H1 (cell line): ENCODE measurements around the gene PCGF6. TPM values are rescaled to one million over a fixed set of nuclear protein-coding genes. Genes with fewer than 3 reads are reported as not detected.
A peak's percentile ranks its signal among the peaks of the same experiment; 100 is the strongest.

Source experiments
- CTCF ChIA-PET: fragments of 300-600 bp; sonication (Branson Sonifier 250); formaldehyde crosslinking; loops from one replicate; lab custom pipeline; 2021; ENCODE audit not compliant: partially characterized antibody; lab: Charles Lee
- POLR2A ChIA-PET: fragments of 300-600 bp; sonication (Branson Sonifier 250); formaldehyde crosslinking; loops from one replicate; lab custom pipeline; 2021; ENCODE audit warnings: inconsistent platforms; ENCODE audit not compliant: partially characterized antibody; lab: Charles Lee
- DNase-seq, 2 experiments: peaks; one replicate each; pipeline versions ENCODE4 v3.0.0 to v3.0.0-alpha.2; 2010 to 2022; ENCODE audit warnings: low spot score in 2 of 2, low read depth in 1 of 2, mixed read lengths in 1 of 2
- FAIRE-seq: peaks from 2 replicates; lab custom pipeline; 2011; peaks lifted over from hg19 to GRCh38; lab: Jason Lieb, UNC
- H2AFZ ChIP-seq: 2 replicates; pipeline ENCODE4 v1.8.1; 2012; ENCODE audit warnings: low read length, inconsistent platforms
- H2AK5ac ChIP-seq: 2 replicates; pipeline ENCODE4 v1.6.1; 2013; ENCODE audit warnings: low read depth, low read length
- H2BK120ac ChIP-seq: replicated peaks from 2 replicates; pipeline ENCODE3; 2013; ENCODE audit warnings: low read depth, low read length, inconsistent platforms
- H2BK12ac ChIP-seq: 2 replicates; pipeline ENCODE4 v1.6.1; 2013; ENCODE audit warnings: low read depth, low read length
- H2BK15ac ChIP-seq: 2 replicates; pipeline ENCODE4 v1.6.1; 2013; ENCODE audit warnings: low read length
- H2BK20ac ChIP-seq: 2 replicates; pipeline ENCODE4 v1.6.1; 2013; ENCODE audit warnings: low read length
- H2BK5ac ChIP-seq: 2 replicates; pipeline ENCODE4 v1.6.1; 2013; ENCODE audit warnings: low read depth, low read length
- H3K14ac ChIP-seq: 2 replicates; pipeline ENCODE4 v1.6.1; 2013; ENCODE audit warnings: inconsistent platforms; ENCODE audit not compliant: insufficient read length
- H3K18ac ChIP-seq: 2 replicates; pipeline ENCODE4 v1.6.1; 2013; ENCODE audit warnings: low read length; ENCODE audit errors: extremely low read depth
- H3K23ac ChIP-seq: 2 replicates; pipeline ENCODE4 v1.6.1; 2013; ENCODE audit warnings: inconsistent platforms; ENCODE audit not compliant: insufficient read length
- H3K23me2 ChIP-seq: 2 replicates; pipeline ENCODE4 v1.6.1; 2013; ENCODE audit warnings: low read depth, low read length
- H3K27ac ChIP-seq: 2 replicates; pipeline ENCODE4 v1.6.1; 2011; ENCODE audit warnings: low read depth, low read length, inconsistent platforms
- H3K27me3 ChIP-seq, 4 experiments: replicated peaks in 1 of 4; 1 replicate in 1 of 4; 2 replicates in 3 of 4; pipeline versions ENCODE4 v1.6.1 to v1.8.1; 2011 to 2013; ENCODE audit warnings: low read length in 3 of 4, mild to moderate bottlenecking in 3 of 4, inconsistent platforms in 2 of 4, mixed read lengths in 2 of 4, moderate library complexity in 1 of 4; ENCODE audit not compliant: control insufficient read depth in 3 of 4, insufficient read depth in 3 of 4; ENCODE audit errors: extremely low read depth in 1 of 4
- H3K36me3 ChIP-seq, 4 experiments: 2 replicates each; pipeline versions ENCODE4 v1.6.1 to v1.8.1; 2011 to 2013; ENCODE audit warnings: mild to moderate bottlenecking in 4 of 4, low read length in 3 of 4, moderate library complexity in 2 of 4, control low read depth in 1 of 4, inconsistent platforms in 1 of 4; ENCODE audit not compliant: insufficient read depth in 4 of 4, control insufficient read depth in 2 of 4
- H3K4ac ChIP-seq: replicated peaks from 2 replicates; pipeline ENCODE3; 2013; ENCODE audit warnings: low read length, low read depth, mixed read lengths, inconsistent platforms; ENCODE audit not compliant: insufficient read length
- H3K4me1 ChIP-seq, 4 experiments: replicated peaks in 1 of 4; 1 replicate in 1 of 4; 2 replicates in 3 of 4; pipeline versions ENCODE4 v1.6.1 to v1.8.1; 2011 to 2013; ENCODE audit warnings: low read length in 3 of 4, inconsistent platforms in 2 of 4, mixed read lengths in 1 of 4; ENCODE audit not compliant: insufficient read depth in 4 of 4, control insufficient read depth in 3 of 4
- H3K4me2 ChIP-seq, 2 experiments: 2 replicates each; pipeline versions ENCODE4 v1.6.1 to v1.8.1; 2011 to 2013; ENCODE audit warnings: low read depth in 2 of 2, low read length in 2 of 2, control low read depth in 1 of 2, inconsistent platforms in 1 of 2, mild to moderate bottlenecking in 1 of 2; ENCODE audit not compliant: insufficient read depth in 1 of 2
- H3K4me3 ChIP-seq, 4 experiments: fragments of 200-600, 300-600 bp in 1 of 4; sonication (generic), shearing (Covaris generic), sonication (Bioruptor Twin) in 1 of 4; 2 replicates each; pipeline versions ENCODE4 v1.5.1 to v1.8.1; 2011 to 2016; ENCODE audit warnings: low read length in 4 of 4, low read depth in 3 of 4, control low read depth in 2 of 4, inconsistent platforms in 2 of 4, mild to moderate bottlenecking in 2 of 4, mixed read lengths in 1 of 4, moderate library complexity in 1 of 4; ENCODE audit not compliant: insufficient read depth in 2 of 4; ENCODE audit errors: extremely low read depth in 1 of 4
- H3K56ac ChIP-seq: replicated peaks from 2 replicates; pipeline ENCODE3; 2013; ENCODE audit warnings: low read depth, mild to moderate bottlenecking, mixed read lengths, low read length, inconsistent platforms; ENCODE audit not compliant: insufficient read length
- H3K79me1 ChIP-seq: 2 replicates; pipeline ENCODE4 v1.6.1; 2013; ENCODE audit warnings: low read depth, low read length, control low read depth
- H3K79me2 ChIP-seq, 2 experiments: 2 replicates each; pipeline versions ENCODE4 v1.6.1 to v1.8.1; 2012 to 2013; ENCODE audit warnings: low read length in 2 of 2, mild to moderate bottlenecking in 2 of 2, inconsistent platforms in 1 of 2; ENCODE audit not compliant: insufficient read depth in 2 of 2, control insufficient read depth in 1 of 2
- H3K9ac ChIP-seq, 4 experiments: replicated peaks in 1 of 4; 1 replicate in 1 of 4; 2 replicates in 3 of 4; pipeline versions ENCODE4 v1.6.1 to v1.8.1; 2011 to 2013; ENCODE audit warnings: low read depth in 3 of 4, low read length in 3 of 4, control low read depth in 2 of 4, mild to moderate bottlenecking in 2 of 4, moderate library complexity in 2 of 4, inconsistent platforms in 1 of 4; ENCODE audit errors: extremely low read depth in 1 of 4
- H3K9me3 ChIP-seq, 2 experiments: 2 replicates each; pipeline versions ENCODE4 v1.6.1 to v1.8.1; 2012 to 2013; ENCODE audit warnings: mild to moderate bottlenecking in 2 of 2, moderate library complexity in 2 of 2, control low read depth in 1 of 2, inconsistent platforms in 1 of 2, low read depth in 1 of 2, low read length in 1 of 2, mixed read lengths in 1 of 2; ENCODE audit not compliant: insufficient read depth in 2 of 2
- H4K20me1 ChIP-seq, 2 experiments: replicated peaks in 1 of 2; 2 replicates each; pipeline versions ENCODE3 to v1.8.1; 2011 to 2013; ENCODE audit warnings: inconsistent platforms in 2 of 2, low read length in 2 of 2, mild to moderate bottlenecking in 1 of 2; ENCODE audit not compliant: insufficient read depth in 2 of 2, control insufficient read depth in 1 of 2
- H4K5ac ChIP-seq: 2 replicates; pipeline ENCODE4 v1.6.1; 2013; ENCODE audit warnings: low read length, low read depth, mixed read lengths, inconsistent platforms; ENCODE audit not compliant: insufficient read length
- H4K8ac ChIP-seq: 2 replicates; pipeline ENCODE4 v1.8.0; 2013; ENCODE audit warnings: mild to moderate bottlenecking, moderate library complexity, low read length, inconsistent platforms; ENCODE audit not compliant: insufficient read depth; ENCODE audit errors: extremely low read depth
- H4K91ac ChIP-seq: replicated peaks from 2 replicates; pipeline ENCODE3; 2013; ENCODE audit warnings: low read length, mixed read lengths, inconsistent platforms; ENCODE audit not compliant: insufficient read length
- ASH2L ChIP-seq: fragments of 200-600, 300-600 bp; sonication (generic); IDR thresholded peaks from one replicate; pipeline ENCODE4 v1.7.1; 2017; ENCODE audit warnings: low read length
- ATF3 ChIP-seq: IDR thresholded peaks from 2 replicates; pipeline ENCODE4 v1.6.1; 2011; ENCODE audit warnings: low read depth, mild to moderate bottlenecking, low read length; ENCODE audit not compliant: insufficient read depth
- BCL11A ChIP-seq, 2 experiments: IDR thresholded peaks; one replicate each; pipeline ENCODE4 v1.6.1; 2011; ENCODE audit warnings: low read depth in 2 of 2, low read length in 2 of 2, mild to moderate bottlenecking in 2 of 2
- CHD1 ChIP-seq: IDR thresholded peaks from 2 replicates; pipeline ENCODE4 v1.6.1; 2012; ENCODE audit warnings: low read depth, low read length, improper control_type of control experiment
- EZH2 ChIP-seq: fragments of 200-600 bp; sonication (generic); IDR thresholded peaks from 2 replicates; pipeline ENCODE4 v1.7.1; 2012; ENCODE audit warnings: low read depth, mild to moderate bottlenecking, moderate library complexity, low read length, inconsistent platforms; ENCODE audit not compliant: severe bottlenecking
- KDM4A ChIP-seq: IDR thresholded peaks from one replicate; pipeline ENCODE4 v1.7.1; 2012; ENCODE audit warnings: low read depth, mild to moderate bottlenecking, moderate library complexity, low read length, inconsistent platforms; ENCODE audit not compliant: severe bottlenecking
- PHF8 ChIP-seq: fragments of 200-600 bp; sonication (generic); conservative IDR thresholded peaks from 2 replicates; pipeline ENCODE4 v1.7.1; 2012; ENCODE audit warnings: low read depth, mild to moderate bottlenecking, inconsistent platforms, low read length, moderate library complexity
- POU5F1 ChIP-seq: IDR thresholded peaks from 2 replicates; pipeline ENCODE4 v1.6.1; 2011; ENCODE audit warnings: low read depth, mild to moderate bottlenecking, low read length, moderate library complexity
- RFX5 ChIP-seq: IDR thresholded peaks from 2 replicates; pipeline ENCODE4 v1.6.1; 2011; ENCODE audit warnings: low read depth, low read length, improper control_type of control experiment, borderline replicate concordance
- RNF2 ChIP-seq: fragments of 200-900, 300-1000 bp; sonication (generic); IDR thresholded peaks from 2 replicates; pipeline ENCODE4 v1.7.1; 2016; ENCODE audit warnings: borderline replicate concordance, low read depth, mild to moderate bottlenecking, antibody characterized with exemption, low read length; ENCODE audit not compliant: poor library complexity, severe bottlenecking; ENCODE audit errors: missing control alignments
- SRF ChIP-seq: IDR thresholded peaks from 2 replicates; pipeline ENCODE4 v1.6.1; 2011; ENCODE audit warnings: mild to moderate bottlenecking, low read depth, low read length, moderate library complexity
- TAF7 ChIP-seq: optimal IDR thresholded peaks from 2 replicates; pipeline ENCODE3; 2011; ENCODE audit warnings: low read depth, mild to moderate bottlenecking, inconsistent platforms, low read length, moderate library complexity, borderline replicate concordance
- YY1 ChIP-seq: IDR thresholded peaks from 2 replicates; pipeline ENCODE4 v1.6.1; 2011; ENCODE audit warnings: low read depth, mild to moderate bottlenecking, low read length
- WGBS, 2 experiments: shearing (Covaris generic) in 1 of 2; methylation state at CpG; one replicate each; pipeline versions ENCODE4 v1.1.6 to v1.1.7; 2013 to 2015; ENCODE audit warnings: low lambda C conversion rate in 2 of 2, mixed read lengths in 2 of 2, inconsistent platforms in 1 of 2, low coverage in 1 of 2, missing lambda C conversion rate in 1 of 2; ENCODE audit not compliant: insufficient replicate concordance in 2 of 2, insufficient coverage in 1 of 2, insufficient read length in 1 of 2; ENCODE audit errors: extremely low coverage in 1 of 2, missing lambda C conversion rate in 1 of 2; 5-methylcytosine and 5-hydroxymethylcytosine counted together
- polyA plus RNA-seq, 7 experiments: library from polyadenylated mRNA; depleted of rRNA in 3 of 7; stranded (reverse) in 5 of 7; unstranded in 2 of 7; fragments of >200 nt in 5 of 7; fragments of 200-250 nt in 2 of 7; gene quantifications; 1 replicate in 5 of 7; 2 replicates in 1 of 7; 4 replicates in 1 of 7; pipeline versions ENCODE4 v1.2.1 to v1.2.3, GENCODE V29; 2011 to 2013; ENCODE audit warnings: missing spikeins in 2 of 7, mixed read lengths in 2 of 7
- total RNA-seq: library from RNA; stranded (reverse); fragmentation: NEBNext Ultra II Directional; extraction: Animal tissue kit (Norgen Biotek cat#: 25700); gene quantifications from 2 replicates; pipeline ENCODE4 v1.2.1, GENCODE V29; 2021

PCGF6 gene
- total and polyA plus RNA-seq, 2 of the 8 experiments (the other 6 are each of a cell fraction or from before 2014, with no cell fraction given), result 6.9 to 18.6 TPM

DNA sequence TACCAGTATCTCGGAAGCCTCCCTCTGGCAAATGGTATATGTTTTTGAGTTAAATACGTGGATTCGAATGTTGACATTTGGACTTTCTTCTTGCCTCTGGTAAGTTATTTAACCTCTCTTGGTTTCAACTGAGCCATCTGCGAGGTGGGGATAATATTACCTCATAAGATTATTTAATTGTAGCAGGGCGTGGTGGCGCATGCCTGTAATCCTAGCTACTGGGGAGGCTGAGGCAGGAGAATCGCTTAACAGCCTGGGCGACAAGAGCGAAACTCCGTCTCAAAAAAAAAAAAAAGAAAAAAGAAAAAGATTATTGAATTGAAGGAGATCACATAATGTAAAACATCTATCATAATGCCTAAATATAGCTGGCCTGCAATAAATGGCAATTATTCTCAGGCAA, 16.4 kb upstream of the PCGF6 start:
- Histone ChIP-seq H3K4me3 (peak overlapping the region; percentile 83 to 88 (median 86); a peak in 7 of 8 replicates), H2AFZ (peak overlapping the region; percentile 68; the same call in 1 of the 2 replicates), H3K14ac (no peak overlapping the region), H3K9ac (no peak overlapping the region; a peak in 1 of 7 replicates), H3K36me3 (no peaks in the 10 kb centered on the region), H3K4me1 (no peaks in the 10 kb centered on the region), H2BK15ac (no peak overlapping the region), H2BK120ac (no peak overlapping the region), H3K27me3 (no peaks in the 10 kb centered on the region), H3K23ac (no peak overlapping the region), H4K91ac (peak overlapping the region; percentile 60), H3K4ac (no peak overlapping the region), H4K20me1 (no peaks in the 10 kb centered on the region), H2AK5ac (no peak overlapping the region), H3K79me2 (peaks cover 0 to 8% of the 10 kb centered on the region in 2 experiments; a peak in 1 of 4 replicates), H4K5ac (no peak overlapping the region), H3K4me2 (peak overlapping the region; percentile 59 to 63), H2BK5ac (no peak overlapping the region), H3K79me1 (no peaks in the 10 kb centered on the region), H3K18ac (no peak overlapping the region), H3K9me3 (no peaks in the 10 kb centered on the region), H3K23me2 (no peaks in the 10 kb centered on the region), H3K27ac (no peak overlapping the region), H3K56ac (no peak overlapping the region), H4K8ac (no peak overlapping the region), H2BK12ac (no peak overlapping the region), H2BK20ac (no peak overlapping the region)
- ChIA-PET POLR2A (interaction anchor here (0.6 to 3.0 kb wide), 6 partner anchors 9 to 205 kb away, joined by 3 to 14 read pairs (median 4); partner anchors contain the start of gene PCGF6), CTCF (interaction anchor here (1.0 kb wide), 1 partner anchor 170 kb away, joined by 3 read pairs; no protein-coding TSS in a partner anchor)
- DNase-seq (no peak), FAIRE-seq (no peak)
- 78% methylated on average over 9 of the region's 10 CpGs; no CpG with 5 or more reads in 1 of the 2 experiments for WGBS, 2 experiments
- TF ChIP-seq PHF8, result no peak
- no peak for TF ChIP-seq POU5F1
- no peak for TF ChIP-seq RNF2
- TF ChIP-seq YY1, result no peak
- TF ChIP-seq RFX5, result no peak
- TF ChIP-seq EZH2, result no peak
- no peak for TF ChIP-seq ATF3
- TF ChIP-seq SRF, result no peak
- no peak for TF ChIP-seq ASH2L
- no peak for TF ChIP-seq CHD1
- TF ChIP-seq KDM4A, result no peak
- TF ChIP-seq BCL11A (IDR thresholded peaks at IDR 0.05; ENCODE audit: low read depth in 2 of 2, low read length in 2 of 2), result no peak
- no peak for TF ChIP-seq TAF7
